SKM-1 (cell line): Measurements from ENCODE around the gene COL9A3.

ENCODE experiments used
- DNase-seq: peaks from one replicate; lab custom pipeline; 2025; ENCODE audit not compliant: unreplicated experiment; lab: John Stamatoyannopoulos, UW

Gene COL9A3

DNA sequence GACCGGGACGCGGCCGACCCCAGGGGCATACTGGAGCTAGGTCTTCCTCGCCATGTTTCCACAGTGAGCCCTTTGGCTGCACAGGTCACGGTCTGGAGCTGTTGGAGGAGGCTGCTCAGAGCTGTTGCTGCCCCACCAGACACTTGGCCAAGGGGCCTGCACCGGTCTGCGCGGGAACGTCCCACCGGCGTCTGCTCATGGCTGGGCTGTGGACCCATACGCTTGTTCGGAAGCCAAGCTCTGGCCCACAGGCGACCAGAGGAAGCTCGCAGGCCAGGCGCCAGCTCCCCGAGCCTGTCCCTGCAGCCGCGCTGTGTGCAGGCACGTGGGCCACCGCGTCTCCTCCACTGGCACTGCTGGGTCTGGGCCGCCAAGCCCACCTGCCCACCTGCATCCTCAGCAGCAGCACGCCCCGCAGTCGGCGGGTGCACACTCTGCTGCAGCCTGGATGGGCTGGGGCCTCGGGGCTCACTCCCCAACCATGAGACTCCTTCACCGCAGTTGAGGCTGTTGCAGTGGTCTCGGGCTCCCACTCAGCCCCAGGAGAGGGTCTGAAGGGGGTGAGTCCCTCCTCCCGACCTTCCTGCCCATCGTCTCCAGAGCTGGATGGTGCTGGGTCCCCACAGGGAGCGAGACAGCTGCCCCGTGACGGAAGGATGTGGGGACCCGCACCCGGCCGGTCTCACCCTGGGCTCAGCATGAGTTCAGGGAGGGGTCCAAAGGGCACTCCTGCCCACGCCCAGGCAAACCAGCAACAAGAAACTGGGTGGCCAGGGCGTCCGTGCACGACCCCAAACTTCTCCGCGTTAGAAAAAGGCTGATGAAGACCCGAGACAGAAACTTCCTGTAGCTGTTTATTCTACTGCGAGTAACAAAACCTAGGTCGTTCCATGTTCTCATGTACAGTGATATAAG is 60.3 kb downstream of the COL9A3 start:
- no peak for DNase-seq

DNA sequence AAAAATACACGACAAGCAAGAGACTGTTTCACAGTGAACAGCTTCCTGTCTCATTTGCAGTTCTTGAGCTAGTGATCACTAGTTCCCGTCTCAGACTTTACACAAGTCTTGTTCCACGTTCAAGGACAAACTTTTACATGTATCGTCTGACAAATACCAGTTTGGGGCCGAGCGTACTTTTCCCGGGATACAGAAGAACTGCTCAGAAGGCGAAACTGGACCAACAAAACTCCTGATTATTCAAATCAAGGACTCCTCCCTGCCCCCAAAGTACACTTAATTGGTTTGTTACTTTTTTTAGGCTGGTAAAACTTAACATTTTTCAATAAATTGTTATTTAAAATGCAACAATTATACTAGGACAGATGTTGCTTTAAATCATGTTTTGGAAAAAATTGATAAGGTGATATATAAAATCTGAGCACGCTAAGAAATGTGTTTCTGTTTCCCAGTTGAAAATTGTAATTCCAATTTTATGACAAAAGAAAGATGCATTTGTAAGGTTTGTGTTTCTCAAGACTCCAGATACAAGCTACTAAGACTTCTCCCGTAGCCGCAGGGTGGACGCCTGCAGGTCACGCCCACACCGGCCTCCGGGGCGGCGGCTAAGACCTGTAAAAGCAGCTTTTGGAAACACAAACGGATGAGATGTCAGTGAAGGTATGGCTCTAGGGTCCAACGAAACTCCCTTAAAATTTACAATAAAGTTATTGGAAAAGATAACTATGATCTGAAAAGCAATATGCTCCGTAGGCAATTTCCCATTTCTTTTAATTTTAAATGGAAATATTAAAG is 61.6 kb downstream of the COL9A3 start:
- DNase-seq = no peak

DNA sequence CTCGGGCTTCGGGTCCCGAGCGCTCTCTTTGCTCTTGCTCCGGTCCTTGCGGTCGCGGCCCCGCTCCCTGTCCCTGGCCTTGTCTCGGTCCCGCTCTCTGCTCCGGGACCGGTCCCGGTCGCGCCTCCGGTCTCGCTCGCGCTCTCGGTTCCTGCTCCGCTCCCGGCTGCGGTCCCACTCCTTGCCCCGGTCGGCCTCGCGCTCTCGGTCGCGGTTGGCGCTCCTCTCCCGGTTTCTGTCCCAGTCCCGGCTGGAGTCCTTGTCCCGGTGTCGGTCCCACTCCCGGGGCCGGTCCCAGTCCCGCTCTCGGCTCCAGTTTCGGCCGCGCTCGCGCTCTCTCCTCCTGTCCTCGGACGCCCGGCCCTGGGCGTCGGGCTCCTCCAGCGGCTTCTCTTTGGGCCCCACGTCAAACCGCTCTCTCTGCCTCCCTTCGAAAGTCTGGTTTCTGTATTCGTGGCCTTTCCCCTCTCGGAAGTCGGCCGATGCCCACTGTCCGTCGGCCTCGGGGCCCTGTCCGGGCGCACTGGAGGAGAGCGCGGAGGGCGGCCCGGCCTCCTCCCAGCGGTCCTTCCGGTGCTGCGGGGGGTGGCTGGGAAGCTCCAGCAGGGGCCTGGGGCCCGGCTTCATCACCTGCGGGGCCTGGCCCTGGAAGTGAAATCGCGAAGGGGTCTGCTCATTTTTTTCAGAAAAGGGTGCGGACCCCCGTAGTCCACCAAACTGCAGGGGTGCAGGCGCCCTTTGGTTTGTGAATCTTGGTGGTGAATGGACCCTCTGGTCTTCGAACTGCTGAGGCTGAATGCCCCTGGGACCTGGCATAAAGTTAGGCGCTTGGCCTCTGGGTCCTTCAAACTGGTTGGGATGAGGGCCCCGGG is 62.7 kb downstream of the COL9A3 start:
- DNase-seq = no peak

DNA sequence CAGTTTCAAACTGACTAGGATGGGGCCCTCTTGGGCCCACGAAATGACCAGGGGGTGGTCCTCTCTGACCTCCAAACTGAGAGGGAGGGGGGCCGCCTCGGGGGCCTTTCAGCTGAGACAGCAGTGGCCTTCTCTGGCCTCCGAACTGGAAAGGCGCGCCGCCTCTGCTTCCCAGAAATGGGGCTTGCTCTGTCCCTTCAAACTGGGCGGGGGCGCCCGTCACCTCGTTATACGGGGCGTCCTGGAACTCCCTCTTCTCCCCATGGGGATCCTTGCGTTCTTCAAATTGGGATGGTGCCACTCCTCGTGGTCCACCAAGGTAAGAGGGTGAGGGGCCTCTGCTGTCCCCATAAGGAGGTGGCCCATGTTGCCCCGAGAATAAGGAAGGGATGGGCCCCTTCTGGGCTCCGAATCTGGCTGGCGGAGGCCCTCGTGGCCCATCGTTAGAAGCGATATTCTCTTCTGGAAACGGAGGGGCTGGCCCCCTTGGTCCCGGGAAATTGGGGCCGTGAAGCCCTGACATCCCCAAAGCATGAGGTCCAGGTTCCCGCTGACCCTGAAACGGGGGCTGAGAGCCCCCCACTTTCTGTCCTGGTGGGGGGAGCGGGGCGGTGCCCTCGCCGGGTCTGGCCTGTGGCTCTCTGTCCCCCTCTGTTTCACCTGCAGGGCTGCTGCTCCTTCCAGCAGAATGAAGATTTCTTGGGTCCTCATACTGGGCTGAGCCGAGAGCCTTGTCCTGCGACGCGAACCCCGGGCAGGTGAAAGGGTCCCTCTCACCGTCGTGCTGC is 63.5 kb downstream of the COL9A3 start:
- no peak for DNase-seq

DNA sequence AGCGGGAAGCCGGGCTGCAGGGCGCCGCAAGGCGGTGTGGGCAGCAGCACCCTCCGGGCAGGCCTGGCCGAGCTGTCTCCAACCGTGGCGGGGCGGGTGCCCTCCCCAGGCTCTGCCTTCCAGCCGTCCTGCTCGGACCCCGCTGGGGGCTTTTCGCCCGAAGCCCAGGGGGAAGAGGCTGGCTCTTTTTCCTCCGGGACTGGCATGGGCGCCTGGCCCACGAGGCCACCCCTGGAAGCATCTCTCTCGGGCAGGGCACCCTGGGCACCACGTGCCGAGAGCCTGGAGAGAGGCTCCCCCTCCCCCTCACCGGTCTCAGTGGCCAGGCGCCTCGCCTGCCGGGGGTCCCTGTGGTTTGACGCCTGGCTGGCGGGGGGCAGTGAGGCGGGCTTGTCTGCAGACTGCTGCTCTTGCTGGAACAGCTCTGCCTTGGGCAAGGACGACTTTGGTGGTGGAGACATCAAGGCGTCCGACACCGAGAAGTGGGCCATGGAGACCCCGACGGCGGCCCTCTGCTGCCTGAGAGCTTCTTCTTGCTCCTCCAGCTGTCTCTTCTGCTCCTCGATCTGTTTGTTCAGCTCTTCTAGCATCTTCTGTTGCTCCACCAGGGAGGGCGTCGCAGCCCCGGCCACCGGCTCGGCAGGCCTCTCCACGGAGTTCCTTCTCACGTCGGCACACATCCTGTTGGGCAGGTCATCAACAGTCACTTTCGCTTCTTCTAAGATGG is 64.2 kb downstream of the COL9A3 start:
- DNase-seq = no peak

DNA sequence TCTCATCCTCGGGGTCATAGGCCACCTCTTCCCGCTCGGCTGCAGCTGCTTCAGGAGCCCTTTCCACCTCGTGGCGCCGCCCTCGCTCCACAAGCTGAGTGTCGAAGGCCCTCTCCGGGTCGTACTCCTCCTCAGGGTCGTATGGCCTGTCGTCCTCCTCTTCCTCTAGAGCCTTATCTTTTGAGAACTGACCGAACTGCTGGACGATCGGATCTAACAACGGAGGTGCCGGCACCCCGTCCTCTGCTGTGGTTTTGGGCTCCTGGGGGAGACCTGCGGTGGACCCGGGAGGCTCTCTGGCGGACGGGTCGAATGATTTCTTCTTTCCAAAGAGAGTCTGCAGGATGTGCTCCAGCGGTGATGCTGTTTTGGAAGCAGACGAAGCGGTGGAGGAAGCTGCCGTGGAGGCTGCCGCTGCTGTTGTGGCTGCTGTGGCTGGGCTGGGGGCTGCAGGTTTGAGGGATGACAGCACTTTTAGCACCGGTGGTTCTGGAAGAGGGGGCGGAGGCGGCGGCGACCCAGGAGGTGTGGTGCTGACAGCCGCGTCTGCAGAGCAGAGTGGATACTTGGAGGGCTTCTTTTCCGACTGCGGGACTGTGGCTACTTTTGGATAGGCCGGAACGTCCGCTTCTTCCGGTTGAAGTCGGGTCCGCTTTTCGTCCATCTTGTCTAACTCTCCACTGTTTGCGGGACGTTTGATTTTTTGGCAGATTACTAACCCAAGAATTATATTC is 65.0 kb downstream of the COL9A3 start:
- no peak for DNase-seq

DNA sequence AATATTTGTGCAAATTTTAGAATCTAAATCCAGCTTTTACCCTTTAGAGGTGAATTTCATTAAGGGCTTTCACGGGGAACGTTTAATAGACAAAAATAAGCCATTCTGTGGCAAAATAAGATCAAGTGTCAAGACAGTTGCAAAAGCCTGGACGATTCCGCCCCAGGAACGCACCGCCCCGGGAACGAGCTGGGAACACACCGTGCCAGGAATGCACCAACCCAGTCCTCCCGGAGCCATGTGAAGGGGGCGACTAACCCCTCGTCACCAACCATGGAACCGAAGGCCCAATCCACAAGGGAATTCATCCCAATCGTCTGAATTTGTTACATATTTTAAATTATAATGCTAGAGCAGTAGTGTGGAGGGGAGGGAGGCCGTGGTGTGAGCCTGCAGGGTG is 65.6 kb downstream of the COL9A3 start:
- DNase-seq = no peak

DNA sequence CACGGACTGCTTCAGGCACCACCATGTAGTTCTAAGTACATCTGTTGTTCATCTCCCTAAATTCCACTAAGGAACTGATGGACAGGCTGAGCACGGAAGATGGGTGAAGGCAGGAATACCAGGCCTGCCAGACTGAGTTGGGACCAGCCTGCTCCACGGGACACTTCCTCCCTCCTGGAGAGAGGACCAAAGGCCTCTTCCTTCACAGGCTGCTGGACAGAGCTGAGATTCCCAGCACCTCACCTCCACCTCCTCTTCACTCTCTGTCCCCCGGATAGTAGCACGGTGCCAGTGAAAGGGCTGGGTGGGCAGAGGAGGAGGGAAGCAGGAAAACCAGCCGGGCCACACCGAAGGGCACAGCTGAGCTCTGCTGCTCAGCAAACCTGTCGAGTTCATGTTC is 67.7 kb downstream of the COL9A3 start:
- no peak for DNase-seq

DNA sequence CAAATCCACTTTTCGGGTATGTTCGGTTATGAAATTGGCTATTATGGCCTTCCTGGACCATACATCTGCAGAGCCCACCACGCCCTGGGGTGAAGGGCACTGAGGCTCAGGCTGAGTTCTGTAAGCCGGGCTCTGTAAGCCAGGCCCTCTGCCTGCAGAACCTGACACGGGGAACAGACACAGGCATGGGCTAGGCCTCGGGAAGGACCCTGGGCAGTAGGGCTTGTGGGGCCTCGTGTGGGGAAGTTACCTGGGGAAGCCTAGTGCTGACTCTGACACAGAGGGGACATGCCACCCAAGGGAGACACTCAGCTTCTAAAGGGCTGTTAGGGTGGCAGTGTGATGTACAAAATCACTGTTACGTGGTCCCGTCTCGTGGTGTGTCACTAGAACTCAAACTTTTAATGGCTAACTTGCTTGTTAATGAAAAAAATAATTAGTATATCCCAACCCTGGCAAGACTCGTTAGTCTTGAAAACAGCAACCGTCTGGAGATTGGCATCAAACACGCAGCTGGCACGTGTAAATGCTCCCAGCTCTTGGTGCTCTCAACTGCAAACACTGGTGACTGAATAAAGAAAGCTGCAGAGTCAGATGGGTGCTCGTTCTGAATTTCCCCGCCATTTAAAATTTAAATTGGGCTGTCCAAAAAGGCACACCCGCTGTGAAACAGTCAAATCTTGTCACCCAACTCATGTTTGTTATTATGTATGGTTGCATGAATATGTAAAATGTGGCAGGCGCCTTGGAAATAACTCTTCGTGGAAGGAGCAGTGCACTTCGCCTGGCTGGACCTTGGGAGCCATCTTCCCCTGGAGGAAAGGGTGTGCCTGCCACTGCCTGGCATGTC is 68.4 kb downstream of the COL9A3 start:
- no peak for DNase-seq

DNA sequence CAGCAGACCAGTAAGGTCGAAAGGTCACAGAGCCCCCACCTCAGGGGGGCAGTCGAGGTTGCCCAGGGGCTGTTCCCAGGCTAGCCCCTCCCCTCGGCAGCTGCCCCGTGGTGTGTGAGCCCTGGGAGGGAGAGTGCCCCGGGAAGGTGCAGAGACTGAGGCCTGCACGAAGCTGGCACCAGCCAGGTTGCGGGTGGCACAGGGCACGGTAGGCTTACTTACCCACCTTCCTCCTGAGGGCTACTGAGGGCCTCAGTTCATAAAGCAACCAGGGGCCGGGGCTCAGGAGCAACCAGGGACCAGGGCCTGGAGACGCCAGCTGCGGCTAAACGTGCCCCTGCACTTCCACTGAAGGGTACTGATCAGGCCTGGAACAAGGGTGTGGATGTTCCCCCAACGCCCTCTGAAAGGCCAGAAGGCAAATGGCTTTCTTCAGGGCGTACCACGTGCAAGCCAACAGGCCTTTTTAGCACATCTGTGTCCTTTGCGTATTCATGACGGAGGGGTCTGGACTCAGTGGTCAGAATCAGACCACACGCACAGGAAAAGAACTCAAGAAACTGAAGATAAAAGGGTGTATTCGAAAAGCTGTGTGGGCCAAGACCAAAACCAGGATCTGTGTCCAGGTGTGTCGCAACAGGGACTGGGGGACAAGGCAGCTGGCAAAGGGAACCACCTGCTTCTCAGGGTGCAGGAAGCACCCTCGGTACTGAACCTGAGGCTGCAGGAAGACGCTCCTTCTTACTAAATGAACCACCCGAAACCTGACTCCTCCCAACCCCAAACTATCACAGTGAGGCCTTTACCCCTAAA is 69.3 kb downstream of the COL9A3 start:
- no peak for DNase-seq

DNA sequence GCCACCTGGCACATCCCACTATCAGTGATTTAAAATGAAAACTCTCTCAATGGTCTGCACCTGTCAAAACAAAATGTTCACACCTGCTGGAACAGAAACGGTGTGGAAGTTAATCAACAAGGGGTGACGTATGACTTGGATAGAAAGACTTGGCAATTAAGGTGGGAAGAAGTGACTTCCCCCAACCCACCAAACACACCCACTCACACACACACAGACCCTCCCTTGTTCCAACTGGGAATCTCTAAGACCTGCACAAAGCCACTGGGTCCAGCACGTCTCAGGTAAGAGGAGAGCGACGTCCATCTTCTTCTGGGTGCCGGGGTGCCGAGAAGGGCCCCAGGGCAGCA is 69.8 kb downstream of the COL9A3 start:
- no peak for DNase-seq

DNA sequence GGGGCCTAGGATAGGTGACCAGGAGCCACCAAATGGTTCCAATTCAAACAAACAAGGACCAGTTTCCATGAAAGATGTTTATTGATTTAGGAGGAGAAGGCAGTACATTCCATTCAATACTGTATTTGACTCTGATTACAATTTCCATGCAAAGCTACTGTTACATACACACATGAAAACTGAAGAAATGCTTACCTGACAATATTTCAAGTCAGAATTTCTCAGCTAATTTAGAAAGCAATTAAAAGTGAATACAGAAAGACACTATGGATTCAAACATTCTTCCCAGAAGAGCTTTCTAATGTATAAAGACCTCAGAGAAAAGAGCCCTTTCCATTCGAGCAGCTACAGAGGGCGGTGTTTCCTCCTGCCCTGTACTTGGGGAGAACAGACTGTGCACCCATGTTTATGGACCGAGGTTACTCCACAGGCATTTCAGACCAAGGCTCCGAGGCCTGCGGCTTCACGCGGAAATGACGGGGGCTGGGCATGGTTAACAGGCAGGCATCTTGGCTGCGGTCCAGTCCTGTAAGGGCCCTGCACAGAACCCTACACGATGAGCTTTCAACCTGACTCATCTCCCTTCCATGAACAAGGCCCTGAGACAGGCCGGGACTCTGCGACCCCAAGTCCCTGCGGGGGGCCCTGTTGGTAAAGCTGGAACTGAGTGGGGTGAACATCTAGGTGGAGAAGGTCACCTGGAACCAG is 70.5 kb downstream of the COL9A3 start:
- DNase-seq = peak; percentile 51

DNA sequence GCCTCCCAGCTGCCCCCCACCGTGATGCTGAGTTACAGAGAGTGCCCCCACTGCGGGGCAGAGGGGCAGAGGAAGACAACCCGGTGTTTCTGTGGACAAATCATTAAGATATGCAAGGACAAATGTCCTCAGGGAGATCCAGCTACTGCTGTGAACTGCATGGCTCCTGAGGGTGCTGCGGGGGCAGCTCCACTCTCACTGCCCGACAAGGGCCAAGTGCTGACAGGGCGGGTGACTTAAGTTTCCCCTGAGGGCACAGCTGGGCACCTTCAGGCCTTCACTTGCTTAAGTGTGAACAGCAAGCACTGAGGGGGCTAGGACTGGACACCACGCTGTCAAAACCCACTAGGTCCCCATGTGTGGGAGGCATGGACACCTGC is 71.0 kb downstream of the COL9A3 start:
- no peak for DNase-seq

DNA sequence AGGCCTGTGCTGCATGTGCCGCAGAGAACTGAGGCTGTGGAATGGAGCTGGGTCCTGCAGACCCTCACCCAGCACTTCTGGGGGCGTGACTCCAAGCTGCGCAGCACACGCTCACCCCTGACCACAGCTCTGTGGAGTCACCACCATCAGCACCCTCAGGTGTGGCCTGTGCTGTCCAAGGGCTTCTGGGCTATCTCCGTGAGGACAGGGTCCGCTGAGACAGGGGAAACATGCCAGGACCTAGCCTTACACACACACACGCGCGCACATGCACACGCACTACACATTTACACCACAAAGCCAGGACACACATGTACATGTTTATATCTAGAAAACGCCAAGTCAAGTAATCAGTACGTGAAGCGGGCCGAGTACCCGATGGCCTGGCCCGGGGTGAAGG is 71.6 kb downstream of the COL9A3 start:
- DNase-seq = no peak

DNA sequence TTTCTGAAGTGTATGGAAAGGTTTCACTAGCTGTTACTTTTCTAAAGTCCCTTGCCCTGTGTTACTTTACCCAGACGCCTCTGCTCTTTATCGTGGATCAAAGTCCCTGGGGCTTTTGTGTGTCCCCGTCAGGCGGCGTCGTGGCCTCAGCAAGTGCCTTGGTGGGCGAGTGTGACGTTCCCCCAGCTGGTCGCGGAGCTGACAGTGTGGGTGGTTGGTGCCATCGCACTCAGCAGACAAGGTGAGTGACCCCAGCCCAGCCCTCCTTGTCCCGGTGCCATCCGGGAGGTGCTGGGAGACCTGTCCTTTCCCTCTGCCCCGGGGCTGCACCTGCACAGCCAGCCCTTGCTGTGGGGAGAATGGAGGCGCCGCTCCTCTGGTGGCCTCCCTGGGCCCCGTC is 72.1 kb downstream of the COL9A3 start:
- DNase-seq = no peak

DNA sequence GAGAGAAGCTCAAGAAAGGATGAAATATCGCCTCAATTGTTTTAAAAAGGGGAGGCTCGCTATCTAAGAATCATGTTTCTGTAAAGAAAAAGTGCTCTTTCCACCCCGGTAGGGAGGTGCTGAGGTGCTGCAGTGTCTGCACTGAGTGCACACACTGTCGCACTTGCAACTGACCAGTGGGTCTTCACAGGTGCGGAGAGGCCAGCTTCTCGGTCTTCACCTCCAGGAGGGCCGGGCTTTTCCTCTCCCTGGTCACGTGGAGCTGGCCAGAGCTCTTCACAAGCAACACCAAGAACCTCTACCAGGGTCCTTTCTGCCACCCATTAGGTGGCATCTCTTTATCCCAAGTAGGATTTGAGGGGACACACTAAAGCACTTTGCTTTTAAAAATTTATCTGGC is 72.6 kb downstream of the COL9A3 start:
- no peak for DNase-seq

DNA sequence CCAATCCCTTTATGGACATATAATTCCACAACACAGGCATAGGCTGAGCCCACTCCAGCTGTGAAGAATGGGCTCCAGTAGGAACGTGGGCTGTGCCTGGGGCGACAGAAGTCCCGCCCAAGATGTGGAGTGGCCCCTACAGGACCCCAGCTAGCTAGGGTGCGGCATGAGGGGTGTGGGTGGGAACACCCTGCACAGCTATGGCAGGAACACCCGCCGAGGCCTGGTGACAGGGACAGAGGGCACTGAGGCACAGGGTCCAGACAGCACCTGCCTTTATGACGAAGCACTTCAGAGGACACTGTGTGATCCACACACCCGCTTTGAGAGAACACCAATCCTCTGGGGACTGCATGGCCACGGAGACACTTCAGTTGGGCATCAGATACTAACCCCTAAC is 73.0 kb downstream of the COL9A3 start:
- no peak for DNase-seq
